PC-3 (cell line): Measurements from ENCODE around the gene TLR1.

Experiments
- CTCF ChIP-seq: fragments of 300-600 bp; sonication (generic); conservative IDR thresholded peaks from 2 replicates; pipeline ENCODE4 v1.5.1; 2017; ENCODE audit warnings: antibody characterized with exemption, low read depth, mild to moderate bottlenecking, low read length
- EZH2 ChIP-seq: fragments of 300-600 bp; sonication (generic); IDR thresholded peaks from one replicate; pipeline ENCODE4 v1.6.1; 2017; ENCODE audit warnings: antibody characterized with exemption, mild to moderate bottlenecking, low read length; ENCODE audit not compliant: unreplicated experiment
- EZH2phosphoT487 ChIP-seq: fragments of 300-600 bp; sonication (generic); IDR thresholded peaks from 2 replicates; pipeline ENCODE4 v1.6.1; 2018; ENCODE audit warnings: mild to moderate bottlenecking, antibody characterized with exemption, low read length, borderline replicate concordance

- TF ChIP-seq CTCF (no peak), EZH2 (no peak), EZH2phosphoT487 (no peak)
These were observed 22.7 kb downstream of the TLR1 start for GRCh38 chr4:38781854-38782261.
